Activated T-cell treated with anti-CD3 and anti-CD28 coated beads for 4 hours (primary cell): Measurements from ENCODE around the gene INSRR.

Source experiments
- DNase-seq: peaks from one replicate; pipeline ENCODE4 v3.0.0-alpha.2; 2020

The INSRR gene

GRCh38 chr1:156873659-156874058 is 14.7 kb upstream of the INSRR start:
- no peak for DNase-seq

- no peak for DNase-seq
Observed at GRCh38 chr1:156869455-156869854, 10.5 kb upstream of the INSRR start.

GRCh38 chr1:156868341-156868740 is 9.4 kb upstream of the INSRR start:
- no peak for DNase-seq

- DNase-seq, result no peak
Observed at GRCh38 chr1:156866249-156866909, 7.5 kb upstream of the INSRR start.

- no peak for DNase-seq
Observed at GRCh38 chr1:156865865-156866248, 6.9 kb upstream of the INSRR start.

- no peak for DNase-seq
Observed at GRCh38 chr1:156865258-156865657, 6.3 kb upstream of the INSRR start.

GRCh38 chr1:156864796-156865195 is 5.9 kb upstream of the INSRR start:
- DNase-seq, result no peak

GRCh38 chr1:156863631-156864030 is 4.7 kb upstream of the INSRR start:
- no peak for DNase-seq

- DNase-seq, result no peak
Observed at GRCh38 chr1:156862997-156863599, 4.2 kb upstream of the INSRR start.

- no peak for DNase-seq
Observed at GRCh38 chr1:156862584-156862983, 3.7 kb upstream of the INSRR start.

GRCh38 chr1:156860628-156861423 is 1.9 kb upstream of the INSRR start, which contains the start of gene NTRK1:
TSS of gene NTRK1 (plus strand) at chr1:156860865. CDS start at chr1:156860935, 70 bp downstream.
- peak; percentile 36 for DNase-seq

- peak; percentile 42 for DNase-seq
Observed at GRCh38 chr1:156860113-156860627, 1.3 kb upstream of the INSRR start.

- no peak for DNase-seq
Observed at GRCh38 chr1:156859523-156860112, 701 bp upstream of the INSRR start.

- DNase-seq, result no peak
Observed at GRCh38 chr1:156858555-156858956, 361 bp downstream of the INSRR start.

- no peak for DNase-seq
Observed at GRCh38 chr1:156857532-156857931, 1.4 kb downstream of the INSRR start.

- no peak for DNase-seq
Observed at GRCh38 chr1:156856282-156856785, 2.6 kb downstream of the INSRR start.

- DNase-seq, result no peak
Observed at GRCh38 chr1:156854634-156855033, 4.3 kb downstream of the INSRR start.

- DNase-seq, result no peak
Observed at GRCh38 chr1:156853761-156854160, 5.2 kb downstream of the INSRR start.

GRCh38 chr1:156852418-156852874 is 6.5 kb downstream of the INSRR start:
- DNase-seq, result no peak

- DNase-seq, result no peak
Observed at GRCh38 chr1:156851779-156852417, 7.0 kb downstream of the INSRR start.

- DNase-seq, result no peak
Observed at GRCh38 chr1:156849151-156849496, 9.8 kb downstream of the INSRR start.

- DNase-seq, result peak; percentile 25
Observed at GRCh38 chr1:156848461-156849150, 10.3 kb downstream of the INSRR start.
